Activated CD4-positive, alpha-beta T cell treated with anti-CD3 and anti-CD28 coated beads for 36 hours (primary cell): ENCODE data around the gene PARN. TPM values are rescaled to one million over a fixed set of nuclear protein-coding genes. Genes with fewer than 3 reads are reported as not detected.

ENCODE experiments used
- ATAC-seq: fragments of 200-7000 bp; cut with Tn5 transposase; one replicate; pipeline ENCODE4 v1.10.0; 2021; ENCODE audit warnings: mild to moderate bottlenecking, moderate library complexity
- CTCF ChIA-PET: fragments of 350-600 bp; sonication (Branson Sonifier 250); formaldehyde crosslinking; loops from one replicate; lab custom pipeline; 2021; ENCODE audit warnings: antibody characterized with exemption; lab: Charles Lee
- POLR2A ChIA-PET: fragments of 350-600 bp; sonication (Branson Sonifier 250); formaldehyde crosslinking; loops from one replicate; lab custom pipeline; 2021; ENCODE audit warnings: antibody characterized with exemption, inconsistent platforms; lab: Charles Lee
- DNase-seq: peaks from one replicate; pipeline ENCODE4 v3.0.0-alpha.2; 2020
- H3K27ac Mint-ChIP-seq: one replicate; pipeline ENCODE4 v1.8.0; 2021; ENCODE audit warnings: mixed read lengths
- H3K27me3 Mint-ChIP-seq: one replicate; pipeline ENCODE4 v1.8.0; 2021; ENCODE audit warnings: mixed read lengths
- H3K36me3 Mint-ChIP-seq: one replicate; pipeline ENCODE4 v1.8.0; 2021; ENCODE audit warnings: low read depth, mixed read lengths
- H3K4me1 Mint-ChIP-seq: one replicate; pipeline ENCODE4 v1.8.0; 2021; ENCODE audit warnings: mixed read lengths
- H3K4me3 Mint-ChIP-seq: one replicate; pipeline ENCODE4 v1.8.0; 2021; ENCODE audit warnings: mild to moderate bottlenecking, moderate library complexity, mixed read lengths
- H3K9me3 Mint-ChIP-seq: one replicate; pipeline ENCODE4 v1.8.0; 2021; ENCODE audit warnings: low read depth, mixed read lengths
- intact Hi-C, 2 experiments: fragments of 100-400 bp; cut with DNase I in 1 of 2; cut with micrococcal nuclease in 1 of 2; formaldehyde crosslinking; loops; one replicate each; pipeline versions ENCODE4 v1.14.2 to v1.15.1; 2022 to 2024; cut with DNase I, micrococcal nuclease
- total RNA-seq, 2 experiments: library from RNA; stranded (reverse); gene quantifications; one replicate each; pipeline ENCODE4 v1.2.3, GENCODE V29; 2021

The PARN gene
- total RNA-seq, 2 experiments from 2014 or later = 46.4 to 64.1 TPM

GRCh38 chr16:14389359-14389758, 240.7 kb downstream of the PARN start:
- DNase-seq (no peak), ATAC-seq (no peak)
- no peaks in the 10 kb centered on the region for H3K36me3 Mint-ChIP-seq
- no peak overlapping the region for H3K4me3 Mint-ChIP-seq
- no peaks in the 10 kb centered on the region for H3K27me3 Mint-ChIP-seq
- ChIA-PET CTCF (interaction anchor here (0.6 kb wide), 2 partner anchors 200 to 454 kb away, joined by 3 to 4 read pairs; no protein-coding TSS in a partner anchor), POLR2A (no interaction called here)
- no peak overlapping the region for H3K27ac Mint-ChIP-seq
- intact Hi-C loops = no loop called here
- no peaks in the 10 kb centered on the region for H3K9me3 Mint-ChIP-seq
- no peaks in the 10 kb centered on the region for H3K4me1 Mint-ChIP-seq

DNA sequence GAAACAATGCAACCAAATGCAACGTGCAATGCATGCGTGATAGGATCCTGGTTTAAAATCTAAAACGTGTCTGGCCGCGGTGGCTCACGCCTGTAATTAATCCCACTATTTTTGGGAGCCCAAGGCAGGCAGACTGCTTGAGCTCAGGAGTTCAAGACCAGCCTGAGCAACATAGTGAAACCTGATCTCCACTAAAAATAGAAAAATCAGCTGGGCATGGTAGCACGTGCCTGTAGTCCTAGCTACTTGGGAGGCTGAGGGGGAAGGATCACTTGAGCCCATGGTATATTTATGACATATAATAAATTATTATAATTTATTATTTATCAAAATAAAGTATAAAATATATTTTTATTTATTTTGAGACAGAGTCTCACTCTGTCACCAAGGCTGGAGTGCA, 241.8 kb downstream of the PARN start:
- Mint-ChIP-seq H3K36me3 (no peaks in the 10 kb centered on the region), H3K27ac (no peak overlapping the region), H3K4me3 (no peak overlapping the region), H3K27me3 (no peaks in the 10 kb centered on the region), H3K4me1 (no peaks in the 10 kb centered on the region), H3K9me3 (no peaks in the 10 kb centered on the region)
- CTCF ChIA-PET = no interaction called here
- intact Hi-C loops = no loop called here
- no peak for DNase-seq
- POLR2A ChIA-PET = no interaction called here
- no peak for ATAC-seq

DNA sequence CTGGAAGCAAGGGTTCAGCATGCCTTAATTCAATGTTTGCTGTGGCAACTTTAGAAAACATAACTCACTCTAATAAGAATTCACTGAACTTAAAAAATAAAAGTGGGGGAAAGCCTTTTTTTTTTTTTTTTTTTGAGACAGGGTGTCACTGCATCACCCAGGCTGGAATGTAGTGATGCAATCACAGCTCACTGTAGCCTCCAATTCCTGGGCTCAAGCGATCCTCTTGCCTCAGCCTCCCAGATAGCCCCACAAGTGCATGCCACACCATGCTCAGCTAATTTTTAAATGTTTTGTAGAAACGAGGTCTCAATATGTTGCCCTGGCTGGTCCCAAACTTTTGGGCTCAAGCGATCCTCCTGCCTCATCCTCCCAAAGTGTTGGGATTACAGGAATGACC, 243.9 kb downstream of the PARN start:
- intact Hi-C loops = no loop called here
- H3K36me3 Mint-ChIP-seq = no peaks in the 10 kb centered on the region

More for the DNA sequence above, 243.9 kb downstream of the PARN start:
- H3K9me3 Mint-ChIP-seq = no peaks in the 10 kb centered on the region
- no peaks in the 10 kb centered on the region for H3K27me3 Mint-ChIP-seq
- H3K4me1 Mint-ChIP-seq = no peaks in the 10 kb centered on the region
- DNase-seq (no peak), ATAC-seq (no peak)
- ChIA-PET POLR2A (no interaction called here), CTCF (no interaction called here)
- no peak overlapping the region for H3K4me3 Mint-ChIP-seq
- H3K27ac Mint-ChIP-seq = no peak overlapping the region

Other genes starting within 250 kb of the PARN start
- gene BFAR, start 2.7 kb upstream of the PARN start, total RNA-seq = 10 to 100 TPM; 54.8 to 57.5 TPM
- gene PLA2G10, start 64.0 kb upstream of the PARN start, total RNA-seq = not detected
- gene NPIPA3, start 73.2 kb upstream of the PARN start, total RNA-seq = 1 to 10 TPM; 1.2 to 2.5 TPM
- 1 to 10 TPM; 1.8 to 2.1 TPM for gene NPIPA2, start 112.3 kb upstream of the PARN start, total RNA-seq
- 10 to 100 TPM; 38.4 to 55.7 TPM for gene NOMO1, start 203.5 kb upstream of the PARN start, total RNA-seq